NT2/D1 (cell line): Measurements from ENCODE around the gene ZNF358.
A peak's percentile ranks its signal among the peaks of the same experiment; 100 is the strongest.

Source experiments
- DNase-seq: peaks from one replicate; pipeline ENCODE4 v3.0.0-alpha.2; 2011; ENCODE audit warnings: low read depth, low spot score
- H3K27me3 ChIP-seq: 2 replicates; pipeline ENCODE4 v1.6.0; 2011; ENCODE audit warnings: mild to moderate bottlenecking; ENCODE audit not compliant: insufficient read length, insufficient read depth
- H3K36me3 ChIP-seq: 2 replicates; pipeline ENCODE4 v1.6.1; 2011; ENCODE audit warnings: mild to moderate bottlenecking, low read length, mixed read lengths; ENCODE audit not compliant: insufficient read depth, insufficient read length
- H3K4me1 ChIP-seq: 2 replicates; pipeline ENCODE4 v1.5.1; 2011; ENCODE audit not compliant: insufficient read depth, insufficient read length
- H3K4me3 ChIP-seq: 2 replicates; pipeline ENCODE4 v1.5.1; 2011; ENCODE audit warnings: low read depth; ENCODE audit not compliant: insufficient read length
- H3K9ac ChIP-seq: 2 replicates; pipeline ENCODE4 v1.6.0; 2011; ENCODE audit warnings: low read depth; ENCODE audit not compliant: insufficient read length
- H3K9me3 ChIP-seq: 2 replicates; pipeline ENCODE4 v1.5.1; 2011; ENCODE audit warnings: mild to moderate bottlenecking, low read length; ENCODE audit not compliant: insufficient read depth
- SUZ12 ChIP-seq: IDR thresholded peaks from 2 replicates; pipeline ENCODE4 v1.6.1; 2011; ENCODE audit not compliant: insufficient read length, insufficient read depth; ENCODE audit errors: extremely low read depth
- YY1 ChIP-seq: IDR thresholded peaks from 2 replicates; pipeline ENCODE4 v1.6.1; 2011; ENCODE audit not compliant: insufficient read length, insufficient read depth
- ZNF274 ChIP-seq: IDR thresholded peaks from 2 replicates; pipeline ENCODE4 v1.6.1; 2011; ENCODE audit warnings: mild to moderate bottlenecking, low read depth, low read length

Gene ZNF358

DNA sequence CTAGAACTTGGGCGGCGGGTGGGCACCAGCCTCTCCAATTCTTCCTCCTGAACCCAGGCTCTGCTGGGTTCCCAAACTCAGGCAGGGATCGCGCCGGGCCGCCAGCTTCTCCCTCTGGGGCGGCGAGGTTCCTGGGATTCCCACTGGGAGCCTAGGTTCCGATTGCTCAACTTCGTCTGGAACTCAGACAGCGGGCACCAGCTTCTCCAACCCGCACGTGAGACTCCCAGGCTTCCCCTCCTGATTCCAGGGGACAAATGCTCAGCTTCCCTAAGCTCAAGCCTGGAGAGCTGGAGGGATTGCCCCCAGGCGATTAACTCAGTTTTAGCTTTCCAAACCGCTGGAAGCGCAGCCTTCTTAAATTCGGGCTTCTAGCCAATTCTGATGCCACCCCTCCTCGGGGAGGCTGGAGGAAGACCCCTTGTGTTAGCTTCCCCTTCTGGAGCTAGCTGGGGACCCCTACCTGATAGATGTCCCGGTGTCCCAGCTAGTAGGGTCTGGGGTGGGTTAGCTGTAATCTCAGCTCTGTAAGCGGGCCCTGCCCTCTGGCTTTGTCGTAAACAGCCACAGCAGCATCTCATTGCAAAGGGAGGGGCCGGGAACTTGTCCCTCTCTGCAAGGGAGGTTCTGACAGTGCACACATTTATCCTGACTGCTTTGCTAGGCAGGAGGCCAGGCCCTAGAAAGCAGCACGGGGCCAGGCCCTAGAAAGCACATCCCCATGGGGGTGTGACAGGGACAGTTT lies 7.2 kb downstream of the ZNF358 start:
- peaks cover 7% of the 10 kb centered on the region for H3K4me1 ChIP-seq
- TF ChIP-seq SUZ12 (no peak), YY1 (no peak), ZNF274 (no peak)
- peak overlapping the region; percentile 89 for H3K9ac ChIP-seq
- no peaks in the 10 kb centered on the region for H3K9me3 ChIP-seq
- H3K36me3 ChIP-seq: peaks cover 53% of the 10 kb centered on the region
- peak overlapping the region; percentile 75 for H3K4me3 ChIP-seq
- peaks cover 4% of the 10 kb centered on the region for H3K27me3 ChIP-seq
- DNase-seq: no peak

DNA sequence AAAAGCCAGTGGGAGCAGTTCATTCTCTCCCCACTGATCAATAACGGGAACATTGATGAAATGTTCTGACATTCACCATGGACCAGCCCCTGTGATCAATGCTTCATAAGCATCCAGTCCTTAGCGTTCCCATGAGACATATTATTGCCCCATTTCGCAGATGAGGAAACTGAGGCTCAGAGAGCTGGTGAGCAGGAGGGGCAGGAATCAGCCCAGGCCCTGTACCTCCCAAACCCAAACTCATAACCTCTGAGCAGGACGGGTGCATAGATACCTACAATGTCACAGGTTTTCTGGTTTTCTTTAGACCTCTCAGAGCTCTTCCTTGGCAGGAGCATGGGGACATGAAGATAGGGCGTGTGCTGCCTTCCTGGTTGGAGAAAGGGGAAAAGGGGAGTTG lies 8.6 kb downstream of the ZNF358 start:
- no peak for DNase-seq
- TF ChIP-seq ZNF274: no peak
- TF ChIP-seq SUZ12: no peak
- TF ChIP-seq YY1: no peak
- H3K27me3 ChIP-seq: peaks cover 4% of the 10 kb centered on the region
- no peak overlapping the region for H3K9ac ChIP-seq
- H3K36me3 ChIP-seq: peaks cover 62% of the 10 kb centered on the region
- H3K4me3 ChIP-seq: no peak overlapping the region
- H3K4me1 ChIP-seq: peaks cover 7% of the 10 kb centered on the region
- no peaks in the 10 kb centered on the region for H3K9me3 ChIP-seq

DNA sequence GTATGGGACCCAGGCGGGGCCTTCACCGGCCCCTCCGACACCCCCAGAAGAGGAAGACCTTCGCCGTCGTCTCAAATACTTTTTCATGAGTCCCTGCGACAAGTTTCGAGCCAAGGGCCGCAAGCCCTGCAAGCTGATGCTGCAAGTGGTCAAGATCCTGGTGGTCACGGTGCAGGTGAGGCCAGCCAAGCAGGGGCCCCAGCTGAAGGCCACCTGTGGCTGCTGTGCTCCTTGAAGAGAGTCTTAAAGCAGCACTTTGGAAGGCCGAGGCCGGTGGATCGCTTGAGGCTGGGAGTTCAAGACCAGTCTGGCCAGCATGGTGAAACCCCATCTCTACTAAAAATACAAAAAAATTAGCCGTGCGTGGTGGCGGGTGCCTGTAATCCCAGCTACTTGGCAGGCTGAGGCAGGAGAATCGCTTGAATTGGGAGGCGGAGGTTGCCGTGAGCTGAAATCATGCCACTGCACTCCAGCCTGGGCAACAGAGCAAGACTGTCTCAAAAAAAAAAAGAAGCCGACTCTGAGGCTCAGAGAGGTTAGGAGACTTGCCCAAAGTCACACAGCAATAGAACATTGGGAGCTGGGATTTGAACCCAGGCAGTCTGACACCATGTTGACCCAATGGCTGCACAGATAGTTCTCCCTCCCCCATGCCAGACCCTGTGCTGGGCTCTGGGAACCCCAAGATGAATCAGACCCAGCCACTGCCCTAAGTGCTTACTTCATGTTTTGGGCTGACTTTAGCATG lies 9.3 kb downstream of the ZNF358 start:
- Histone ChIP-seq H3K36me3 (peaks cover 64% of the 10 kb centered on the region), H3K4me1 (peaks cover 7% of the 10 kb centered on the region), H3K9me3 (no peaks in the 10 kb centered on the region), H3K27me3 (peaks cover 4% of the 10 kb centered on the region), H3K4me3 (no peak overlapping the region), H3K9ac (no peak overlapping the region)
- DNase-seq: no peak
- TF ChIP-seq SUZ12 (no peak), ZNF274 (no peak), YY1 (no peak)

DNA sequence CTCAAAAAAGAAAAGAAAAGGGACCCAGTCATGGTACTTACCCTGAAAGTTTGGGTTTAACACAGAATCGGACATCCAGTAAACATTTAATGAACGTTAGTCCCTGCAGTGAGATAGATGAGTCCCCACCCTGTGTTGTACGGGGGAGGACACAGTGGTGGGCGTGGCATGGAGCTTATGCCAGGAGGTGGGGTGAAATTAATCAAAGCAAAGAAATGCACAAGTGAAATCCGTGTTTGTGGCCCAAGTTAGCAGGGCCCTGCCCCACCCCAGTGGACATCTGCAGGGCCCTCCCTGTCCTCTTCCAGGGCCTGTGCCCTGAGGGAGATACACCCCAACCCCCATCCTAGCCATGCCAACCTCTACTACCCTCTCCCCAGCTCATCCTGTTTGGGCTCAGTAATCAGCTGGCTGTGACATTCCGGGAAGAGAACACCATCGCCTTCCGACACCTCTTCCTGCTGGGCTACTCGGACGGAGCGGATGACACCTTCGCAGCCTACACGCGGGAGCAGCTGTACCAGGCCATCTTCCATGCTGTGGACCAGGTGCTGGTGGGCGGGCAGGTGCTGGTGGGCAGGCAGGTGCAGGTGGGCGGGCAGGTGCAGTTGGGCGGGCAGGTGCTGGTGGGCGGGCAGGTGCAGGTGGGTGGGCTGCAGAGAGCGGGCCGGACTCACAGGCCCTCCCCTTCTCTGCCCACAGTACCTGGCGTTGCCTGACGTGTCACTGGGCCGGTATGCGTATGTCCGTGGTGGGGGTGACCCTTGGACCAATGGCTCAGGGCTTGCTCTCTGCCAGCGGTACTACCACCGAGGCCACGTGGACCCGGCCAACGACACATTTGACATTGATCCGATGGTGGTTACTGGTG lies 10.4 kb downstream of the ZNF358 start:
- H3K27me3 ChIP-seq: peaks cover 4% of the 10 kb centered on the region
- no peak for DNase-seq
- H3K4me1 ChIP-seq: peaks cover 7% of the 10 kb centered on the region
- no peak overlapping the region for H3K9ac ChIP-seq
- H3K4me3 ChIP-seq: no peak overlapping the region
- peaks cover 62% of the 10 kb centered on the region for H3K36me3 ChIP-seq
- TF ChIP-seq ZNF274 (no peak), YY1 (no peak), SUZ12 (no peak)
- H3K9me3 ChIP-seq: no peaks in the 10 kb centered on the region

DNA sequence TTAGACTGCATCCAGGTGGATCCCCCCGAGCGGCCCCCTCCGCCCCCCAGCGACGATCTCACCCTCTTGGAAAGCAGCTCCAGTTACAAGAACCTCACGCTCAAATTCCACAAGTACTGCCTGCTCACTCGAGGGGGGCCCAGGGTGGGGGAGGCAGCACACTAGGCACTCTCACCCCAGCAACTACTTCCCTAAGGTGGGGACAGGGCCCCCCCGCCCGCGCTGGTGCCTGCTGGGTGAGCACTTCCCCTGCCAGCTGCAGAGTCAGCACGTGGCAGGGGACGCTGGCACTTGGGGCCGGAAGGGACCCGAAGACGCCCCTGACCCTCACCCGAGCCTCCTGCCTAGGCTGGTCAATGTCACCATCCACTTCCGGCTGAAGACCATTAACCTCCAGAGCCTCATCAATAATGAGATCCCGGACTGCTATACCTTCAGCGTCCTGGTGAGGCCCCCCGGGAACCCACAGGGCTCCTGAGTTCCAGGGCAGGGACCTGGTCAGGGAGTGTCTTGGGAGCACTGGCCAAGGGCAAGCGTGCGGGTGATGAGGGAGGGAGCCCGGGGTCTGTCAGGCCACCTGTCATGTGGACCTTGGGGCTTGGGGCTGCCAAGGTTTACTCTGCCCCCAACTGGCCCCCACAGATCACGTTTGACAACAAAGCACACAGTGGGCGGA lies 11.8 kb downstream of the ZNF358 start:
- Histone ChIP-seq H3K27me3 (peaks cover 4% of the 10 kb centered on the region), H3K9me3 (no peaks in the 10 kb centered on the region), H3K9ac (no peak overlapping the region), H3K4me3 (no peak overlapping the region), H3K4me1 (peaks cover 7% of the 10 kb centered on the region), H3K36me3 (peaks cover 70% of the 10 kb centered on the region)
- DNase-seq: no peak
- TF ChIP-seq ZNF274: no peak
- no peak for TF ChIP-seq YY1
- TF ChIP-seq SUZ12: no peak

DNA sequence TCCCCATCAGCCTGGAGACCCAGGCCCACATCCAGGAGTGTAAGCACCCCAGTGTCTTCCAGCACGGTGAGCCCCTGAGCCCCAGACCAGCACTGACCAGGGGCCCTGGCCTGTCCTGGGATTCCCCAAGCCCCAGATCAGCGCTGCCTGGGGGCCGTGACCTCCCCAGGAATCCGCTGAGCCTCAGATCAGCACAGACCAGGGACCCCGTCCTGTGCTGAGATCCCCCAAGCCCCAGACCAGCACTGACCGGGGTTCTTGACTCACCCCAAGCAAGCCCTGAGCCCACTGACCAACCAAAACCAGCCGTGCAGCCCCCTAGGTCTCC lies 12.3 kb downstream of the ZNF358 start:
- peaks cover 75% of the 10 kb centered on the region for H3K36me3 ChIP-seq
- H3K4me3 ChIP-seq: no peak overlapping the region
- H3K4me1 ChIP-seq: peaks cover 8% of the 10 kb centered on the region
- peaks cover 4% of the 10 kb centered on the region for H3K27me3 ChIP-seq
- H3K9ac ChIP-seq: no peak overlapping the region
- no peak for TF ChIP-seq SUZ12
- TF ChIP-seq ZNF274: no peak
- TF ChIP-seq YY1: no peak
- no peak for DNase-seq
- H3K9me3 ChIP-seq: no peaks in the 10 kb centered on the region
